Measurements from ENCODE around the gene BCAR3. TPM values are rescaled to one million over a fixed set of nuclear protein-coding genes. Genes with fewer than 3 reads are reported as not detected.

Gene BCAR3
- polyA plus RNA-seq, 4 donors = 22.9 to 26.1 (median 24.3) TPM

DNA sequence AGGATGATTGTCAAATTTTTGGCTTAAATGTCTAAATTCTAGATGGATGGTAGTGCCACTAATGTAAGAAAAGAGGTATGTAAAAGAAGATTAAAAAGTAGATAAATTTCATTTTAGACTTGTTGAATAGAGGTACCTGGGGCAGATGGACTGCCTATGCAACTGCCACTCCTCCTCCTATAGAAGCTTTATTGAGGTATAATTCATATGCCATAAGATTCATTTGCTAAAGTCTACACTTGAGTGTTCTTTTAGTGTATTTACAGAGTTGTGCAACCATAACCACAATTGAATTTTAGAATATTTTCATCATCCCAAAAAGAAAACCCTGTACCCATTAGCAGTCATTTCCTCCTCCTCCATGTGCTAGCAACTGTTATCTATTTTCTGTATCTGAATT is 163.1 kb downstream of the BCAR3 start:
- no peak for DNase-seq (ENCODE audit: low read depth in 4 of 4, low spot score in 3 of 4)

DNA sequence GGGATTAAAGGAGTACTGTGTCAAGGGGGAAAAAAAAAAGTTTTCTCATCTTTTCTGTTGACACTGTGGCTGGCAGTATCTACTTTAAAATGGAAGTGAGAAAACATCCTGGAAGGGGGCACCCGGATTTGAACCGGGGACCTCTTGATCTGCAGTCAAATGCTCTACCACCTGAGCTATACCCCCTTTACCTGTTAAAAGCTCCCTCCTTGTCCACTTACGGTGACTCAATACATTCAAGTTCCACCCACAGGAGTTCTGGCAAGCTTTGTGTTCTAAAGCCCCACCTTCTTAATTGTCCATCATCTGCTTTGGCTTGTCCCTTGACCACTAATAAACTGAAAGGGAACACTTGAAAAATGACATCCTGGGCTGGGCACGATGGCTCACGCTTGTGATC is 165.5 kb downstream of the BCAR3 start:
- no peak for DNase-seq (ENCODE audit: low read depth in 4 of 4, low spot score in 3 of 4)

Other genes with a start within 250 kb of the BCAR3 start
- 100 to 1,000 TPM; 103 to 132 (median 121) TPM for gene FNBP1L, start 233.7 kb downstream of the BCAR3 start, polyA plus RNA-seq (ENCODE audit: insufficient read length in 4 of 4)
- 10 to 100 TPM; 68.5 to 81.1 (median 74.9) TPM for gene DNTTIP2, start 197.4 kb upstream of the BCAR3 start, polyA plus RNA-seq (ENCODE audit: insufficient read length in 4 of 4)
- 10 to 100 TPM; 11.6 to 17.1 (median 14.5) TPM for gene GCLM, start 227.6 kb upstream of the BCAR3 start, polyA plus RNA-seq (ENCODE audit: insufficient read length in 4 of 4)